ENCODE measurements around the gene MSL3B.

Gene MSL3B

GRCh38 chr2:233837694-233838229 lies 30.4 kb downstream of the MSL3B start:
- no peak for DNase-seq (ENCODE audit: low read depth)
- no peak overlapping the region for H3K4me3 ChIP-seq (ENCODE audit: control insufficient read depth, low read depth, low read length)
- TF ChIP-seq CTCF (IDR thresholded peaks at IDR 0.05; ENCODE audit: control insufficient read depth, insufficient read depth, low read depth, low read length, missing control alignments), result no peak

- no peak for DNase-seq (ENCODE audit: low read depth)
- no peak for TF ChIP-seq CTCF (IDR thresholded peaks at IDR 0.05; ENCODE audit: control insufficient read depth, insufficient read depth, low read depth, low read length, missing control alignments)
- H3K4me3 ChIP-seq (ENCODE audit: control insufficient read depth, low read depth, low read length), result no peak overlapping the region
Observed at GRCh38 chr2:233836359-233836758, 31.8 kb downstream of the MSL3B start.

- no peak for DNase-seq (ENCODE audit: low read depth)
- TF ChIP-seq CTCF (IDR thresholded peaks at IDR 0.05; ENCODE audit: control insufficient read depth, insufficient read depth, low read depth, low read length, missing control alignments), result no peak
- no peak overlapping the region for H3K4me3 ChIP-seq (ENCODE audit: control insufficient read depth, low read depth, low read length)
Observed at GRCh38 chr2:233835230-233836186, 32.7 kb downstream of the MSL3B start.

GRCh38 chr2:233833345-233833744 lies 34.8 kb downstream of the MSL3B start:
- no peak for TF ChIP-seq CTCF (IDR thresholded peaks at IDR 0.05; ENCODE audit: control insufficient read depth, insufficient read depth, low read depth, low read length, missing control alignments)
- H3K4me3 ChIP-seq (ENCODE audit: control insufficient read depth, low read depth, low read length), result no peak overlapping the region
- no peak for DNase-seq (ENCODE audit: low read depth)

- peak; percentile 65 for TF ChIP-seq CTCF (IDR thresholded peaks at IDR 0.05; ENCODE audit: control insufficient read depth, insufficient read depth, low read depth, low read length, missing control alignments)
- DNase-seq (ENCODE audit: low read depth), result peak; percentile 48
- no peak overlapping the region for H3K4me3 ChIP-seq (ENCODE audit: control insufficient read depth, low read depth, low read length)
Observed at GRCh38 chr2:233832869-233833311, 35.3 kb downstream of the MSL3B start.

GRCh38 chr2:233832414-233832813 lies 35.8 kb downstream of the MSL3B start:
- no peak overlapping the region for H3K4me3 ChIP-seq (ENCODE audit: control insufficient read depth, low read depth, low read length)
- no peak for TF ChIP-seq CTCF (IDR thresholded peaks at IDR 0.05; ENCODE audit: control insufficient read depth, insufficient read depth, low read depth, low read length, missing control alignments)
- peak; percentile 17 for DNase-seq (ENCODE audit: low read depth)

Data from AG09309 (cell line).